Bladder microvascular endothelial cell (primary cell): ENCODE data around the gene FIGNL2. TPM values are rescaled to one million over a fixed set of nuclear protein-coding genes. Genes with fewer than 3 reads are reported as not detected.

Experiments used
- total RNA-seq: library from RNA; depleted of rRNA; stranded (reverse); fragments of >200 nt; gene quantifications from 2 replicates; pipeline ENCODE4 v1.2.3, GENCODE V29; 2014

FIGNL2 gene
- 0.16 and 0.31 TPM in 2 replicates for total RNA-seq

GRCh38 chr12:51848326-51848727 lies at the start of gene FIGNL2:
Gene FIGNL2, minus strand, starts transcription at chr12:51848718. Its CDS starts 26,305 bp downstream, at chr12:51822413.

GRCh38 chr12:51887476-51888315 lies 39.2 kb upstream of the FIGNL2 start, which contains the start of gene ANKRD33:
Gene ANKRD33, plus strand, starts transcription at chr12:51888103. Its CDS starts 84 bp downstream, at chr12:51888187.

Other genes with a start within 250 kb of the FIGNL2 start
- gene ANKRD33, start 39.4 kb upstream of the FIGNL2 start, total RNA-seq, result 0.16 TPM in 1 of 2 replicates, not detected in the other
- 413 and 443 TPM in 2 replicates for gene ACVRL1, start 58.8 kb upstream of the FIGNL2 start, total RNA-seq
- gene ACVR1B, start 103.0 kb upstream of the FIGNL2 start, total RNA-seq, result 8.1 and 18.4 TPM in 2 replicates
- gene TAMALIN, start 158.2 kb upstream of the FIGNL2 start, total RNA-seq, result 32.1 and 46.0 TPM in 2 replicates
- gene NR4A1, start 202.7 kb upstream of the FIGNL2 start, total RNA-seq, result 0.49 and 0.94 TPM in 2 replicates
- gene ATG101, start 221.3 kb upstream of the FIGNL2 start, total RNA-seq, result 70.1 and 82.4 TPM in 2 replicates
- gene SMIM41, start 231.0 kb upstream of the FIGNL2 start, total RNA-seq, result under 0.01 and 0.13 TPM in 2 replicates